AG09319 (cell line): ENCODE data around the gene TAS2R60.
"Not testable (repeated sequence)": the region's sequence is repeated elsewhere in the genome, so short reads cannot be mapped to it uniquely, and the experiment has no call there.

Experiments used
- DNase-seq: peaks from one replicate; pipeline ENCODE4 v3.0.0-alpha.2; 2010; ENCODE audit warnings: low read depth; ENCODE audit errors: extremely low read depth
- TF ChIP-seq, protein P1 (sequence below): IDR thresholded peaks from 2 replicates; pipeline ENCODE4 v1.5.1; 2011; ENCODE audit warnings: low read depth, mild to moderate bottlenecking, inconsistent platforms, low read length, moderate library complexity

Gene TAS2R60

DNA sequence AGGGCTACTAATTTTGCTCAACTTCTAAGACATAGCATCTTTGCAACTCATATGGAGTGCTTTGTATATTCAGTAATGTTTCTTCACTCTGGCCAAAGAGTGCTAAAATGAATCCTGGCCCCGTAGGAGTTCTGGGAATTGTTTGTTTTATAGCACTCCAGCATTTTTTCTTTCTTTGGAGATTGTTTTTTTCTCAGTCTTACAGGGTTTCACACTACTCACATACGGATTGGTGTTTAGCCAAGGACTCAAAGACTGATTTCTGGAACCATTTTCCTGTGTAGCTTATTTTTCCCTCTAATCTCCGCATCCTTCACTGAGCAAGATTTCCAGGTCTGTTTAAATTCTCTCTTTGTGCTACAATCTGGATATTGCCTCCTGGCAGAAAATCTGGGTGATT is 40.9 kb downstream of the TAS2R60 start:
- TF ChIP-seq, protein P1, sequence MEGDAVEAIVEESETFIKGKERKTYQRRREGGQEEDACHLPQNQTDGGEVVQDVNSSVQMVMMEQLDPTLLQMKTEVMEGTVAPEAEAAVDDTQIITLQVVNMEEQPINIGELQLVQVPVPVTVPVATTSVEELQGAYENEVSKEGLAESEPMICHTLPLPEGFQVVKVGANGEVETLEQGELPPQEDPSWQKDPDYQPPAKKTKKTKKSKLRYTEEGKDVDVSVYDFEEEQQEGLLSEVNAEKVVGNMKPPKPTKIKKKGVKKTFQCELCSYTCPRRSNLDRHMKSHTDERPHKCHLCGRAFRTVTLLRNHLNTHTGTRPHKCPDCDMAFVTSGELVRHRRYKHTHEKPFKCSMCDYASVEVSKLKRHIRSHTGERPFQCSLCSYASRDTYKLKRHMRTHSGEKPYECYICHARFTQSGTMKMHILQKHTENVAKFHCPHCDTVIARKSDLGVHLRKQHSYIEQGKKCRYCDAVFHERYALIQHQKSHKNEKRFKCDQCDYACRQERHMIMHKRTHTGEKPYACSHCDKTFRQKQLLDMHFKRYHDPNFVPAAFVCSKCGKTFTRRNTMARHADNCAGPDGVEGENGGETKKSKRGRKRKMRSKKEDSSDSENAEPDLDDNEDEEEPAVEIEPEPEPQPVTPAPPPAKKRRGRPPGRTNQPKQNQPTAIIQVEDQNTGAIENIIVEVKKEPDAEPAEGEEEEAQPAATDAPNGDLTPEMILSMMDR, result no peak
- no peak for DNase-seq

DNA sequence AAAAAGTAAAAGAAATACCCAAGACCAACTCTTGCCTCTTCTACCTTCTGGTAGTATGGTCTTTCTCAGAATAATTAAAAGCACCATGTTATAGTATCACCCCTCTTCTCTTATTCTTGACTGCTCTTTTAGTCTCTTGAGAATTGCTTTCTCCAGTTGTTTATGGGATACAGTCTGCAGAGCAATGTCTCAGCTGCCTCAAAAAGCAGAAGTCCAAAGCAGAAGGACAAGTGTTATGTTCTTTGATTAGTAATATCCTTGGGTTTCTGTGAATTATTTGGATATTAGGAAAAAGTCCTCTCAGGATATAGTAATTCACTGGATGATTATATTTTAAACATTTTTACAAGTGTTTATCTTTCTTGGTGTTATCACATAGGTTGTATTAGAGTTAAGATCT is 41.8 kb downstream of the TAS2R60 start:
- DNase-seq, result no peak
- TF ChIP-seq, protein P1, result no peak

DNA sequence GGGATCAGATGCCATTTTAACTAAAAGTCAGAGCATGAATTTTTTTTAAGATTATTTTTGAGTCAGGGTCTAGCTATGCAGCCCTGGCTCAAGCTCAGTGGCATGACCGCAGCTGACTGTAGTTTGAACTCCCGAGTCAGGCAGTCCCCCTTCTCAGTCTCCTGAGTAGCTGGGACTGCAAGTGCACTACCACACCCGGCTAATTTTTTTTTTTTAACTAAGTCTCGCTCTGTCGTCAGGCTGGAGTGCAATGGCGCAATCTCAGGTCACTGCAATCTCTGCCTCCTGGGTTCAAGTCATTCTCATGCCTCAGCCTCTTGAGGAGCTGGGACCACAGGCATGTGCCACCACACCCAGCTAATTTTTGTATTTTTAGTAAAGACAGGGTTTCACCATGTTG is 42.2 kb downstream of the TAS2R60 start:
- TF ChIP-seq, protein P1, result no peak
- DNase-seq, result peak; percentile 47

DNA sequence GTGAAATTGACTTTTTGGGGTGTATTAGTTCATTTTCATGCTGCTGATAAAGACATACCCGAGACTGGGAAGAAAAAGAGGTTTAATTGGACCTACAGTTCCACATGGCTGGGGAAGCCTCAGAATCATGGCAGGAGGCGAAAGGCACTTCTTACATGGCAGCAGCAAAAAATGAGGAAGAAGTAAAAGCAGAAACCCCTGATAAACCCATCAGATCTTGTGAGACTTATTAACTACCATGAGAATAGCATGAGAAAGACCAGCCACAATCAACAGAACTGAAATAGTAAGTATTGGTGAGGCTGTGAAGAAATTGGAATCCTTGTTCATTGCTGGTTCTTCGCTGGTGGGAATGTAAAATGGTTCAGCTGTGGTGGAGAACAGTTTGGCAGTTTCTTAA is 43.0 kb downstream of the TAS2R60 start:
- not testable (repeated sequence) for DNase-seq

DNA sequence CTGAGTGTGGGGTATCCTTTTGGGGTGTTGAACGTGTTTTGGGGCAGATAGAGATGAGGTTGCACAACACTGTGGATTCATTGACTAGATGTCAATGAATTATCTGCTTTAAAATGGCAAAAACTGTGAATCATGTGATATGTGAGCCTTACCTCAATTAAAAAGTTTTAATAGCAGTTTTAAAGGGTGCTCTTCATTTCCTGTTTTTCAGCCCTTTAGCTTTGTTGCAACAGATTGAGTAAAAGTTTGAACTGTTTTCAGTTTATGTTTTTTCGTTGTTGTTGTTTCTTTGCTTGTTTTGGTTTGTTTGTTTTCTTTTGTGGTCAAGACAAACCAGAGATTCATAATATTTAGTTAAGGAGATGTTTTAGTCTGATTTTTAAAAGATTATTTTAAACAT is 43.8 kb downstream of the TAS2R60 start:
- no peak for DNase-seq
- TF ChIP-seq, protein P1, result no peak

DNA sequence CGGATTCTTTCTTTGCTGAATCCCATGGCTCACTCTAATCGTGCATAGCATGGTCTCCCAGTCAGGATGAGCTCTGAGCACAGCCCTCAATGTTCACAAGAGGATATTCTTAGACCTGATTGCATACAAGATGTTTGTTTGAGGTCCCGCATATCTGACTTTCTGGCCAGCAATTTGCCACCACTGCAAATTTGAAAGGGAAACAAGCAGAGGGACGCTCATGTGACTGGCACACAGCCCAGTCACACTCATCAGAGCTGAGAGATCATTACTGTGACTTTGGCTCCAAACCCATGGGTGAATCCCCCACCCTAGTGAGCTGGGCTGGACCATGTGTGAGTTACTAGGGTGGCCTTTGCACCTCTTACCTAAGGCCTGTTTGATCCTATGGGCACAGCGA is 44.3 kb downstream of the TAS2R60 start:
- TF ChIP-seq, protein P1, result no peak
- DNase-seq, result no peak

DNA sequence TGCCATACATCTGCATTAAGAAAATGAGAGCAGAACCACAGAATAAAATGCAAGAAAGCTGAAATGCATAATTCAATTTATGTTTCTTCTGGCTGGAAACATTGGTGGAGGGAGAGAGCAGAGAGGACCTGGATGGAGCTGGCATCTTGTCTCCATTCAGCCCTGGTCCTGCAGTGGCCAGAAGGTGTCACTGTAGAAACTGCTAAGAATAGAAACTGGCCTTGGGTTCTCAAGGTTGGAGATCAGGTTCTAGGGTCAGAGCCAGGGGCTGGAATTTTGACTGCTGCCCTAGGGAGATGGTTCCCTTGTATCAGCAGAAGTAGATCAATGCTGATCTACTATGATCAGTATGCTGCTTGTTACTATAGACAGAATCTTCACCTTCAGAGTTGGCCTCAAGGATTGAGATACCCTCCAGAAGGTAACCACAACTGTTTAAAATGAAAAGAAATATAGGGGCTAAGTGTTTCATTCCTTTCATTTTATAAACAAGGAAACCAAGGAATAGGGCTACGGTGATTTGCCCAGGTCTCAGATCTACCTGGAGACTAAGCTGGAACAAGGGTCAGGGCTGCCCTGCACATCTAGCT is 47.6 kb downstream of the TAS2R60 start:
- DNase-seq, result no peak
- TF ChIP-seq, protein P1, result peak; percentile 74

DNA sequence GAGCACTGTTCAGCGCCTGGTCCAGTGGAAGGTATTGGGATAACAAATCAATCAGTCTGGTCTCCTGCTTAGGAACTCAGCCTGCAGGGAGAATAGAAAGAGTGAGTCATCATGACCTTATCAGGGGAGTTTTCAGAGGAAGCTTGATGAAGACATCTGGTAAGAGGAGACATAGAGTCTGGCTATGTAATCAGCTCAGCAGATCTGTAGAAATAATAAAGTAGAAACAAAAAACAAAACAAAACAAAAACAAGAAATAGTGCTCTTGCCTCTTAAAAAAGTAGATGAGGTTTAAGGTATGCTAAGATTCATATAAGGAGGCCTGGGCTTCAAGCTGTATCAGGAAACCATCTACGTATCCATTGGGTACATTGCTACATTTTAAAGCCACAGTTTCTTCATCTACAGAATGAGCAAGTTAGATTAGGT is 48.8 kb downstream of the TAS2R60 start:
- DNase-seq, result peak; percentile 60
- TF ChIP-seq, protein P1, result peak; percentile 8
